ENCODE results near the gene PCBP3.
"Not testable (repeated sequence)": the region's sequence is repeated elsewhere in the genome, so short reads cannot be mapped to it uniquely, and the experiment has no call there.

The PCBP3 gene

GRCh38 chr21:45643021-45643980 lies at the start of gene PCBP3:
Gene PCBP3 (plus strand): TSS chr21:45643725. CDS start chr21:45850086, 206,361 bp downstream.
- DNase-seq (ENCODE audit: low spot score) = peak; percentile 94

DNA sequence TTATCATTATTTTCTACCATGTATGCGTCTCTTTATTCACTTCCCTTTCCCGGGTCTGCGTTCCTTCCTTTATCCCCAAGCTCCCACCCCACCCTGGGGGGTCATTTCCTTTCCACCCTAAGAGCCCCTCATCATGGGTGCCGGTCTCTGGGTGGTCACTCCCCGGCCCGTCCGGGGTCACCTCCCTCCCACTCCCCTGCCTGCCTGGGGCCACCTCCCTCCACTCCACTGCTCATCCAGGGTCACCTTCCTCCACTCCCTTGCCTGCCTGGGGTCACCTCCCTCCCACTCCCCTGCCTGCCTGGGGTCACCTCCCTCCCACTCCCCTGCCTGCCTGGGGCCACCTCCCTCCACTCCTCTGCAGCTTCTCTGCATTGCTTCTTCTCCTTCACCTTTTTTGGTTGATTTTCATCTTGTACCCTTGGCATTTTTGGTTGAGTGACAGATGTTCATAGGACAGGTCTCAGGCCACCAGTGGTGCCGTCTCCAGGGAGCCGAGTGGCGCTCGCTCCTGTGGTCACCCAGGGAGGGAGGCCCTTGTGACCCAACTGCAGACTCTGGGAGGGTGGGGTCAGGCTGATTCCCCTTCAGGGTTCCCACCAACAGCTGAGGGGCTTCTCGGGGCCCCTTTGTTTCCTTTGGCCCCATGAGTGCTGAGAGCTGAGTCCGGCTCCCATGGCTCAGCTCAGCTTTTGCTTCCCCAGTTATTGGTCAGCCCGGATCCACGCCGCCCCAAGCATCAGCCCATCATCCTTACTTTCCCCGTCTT lies 48.6 kb upstream of the PCBP3 start:
- no peak for DNase-seq (ENCODE audit: low spot score)

DNA sequence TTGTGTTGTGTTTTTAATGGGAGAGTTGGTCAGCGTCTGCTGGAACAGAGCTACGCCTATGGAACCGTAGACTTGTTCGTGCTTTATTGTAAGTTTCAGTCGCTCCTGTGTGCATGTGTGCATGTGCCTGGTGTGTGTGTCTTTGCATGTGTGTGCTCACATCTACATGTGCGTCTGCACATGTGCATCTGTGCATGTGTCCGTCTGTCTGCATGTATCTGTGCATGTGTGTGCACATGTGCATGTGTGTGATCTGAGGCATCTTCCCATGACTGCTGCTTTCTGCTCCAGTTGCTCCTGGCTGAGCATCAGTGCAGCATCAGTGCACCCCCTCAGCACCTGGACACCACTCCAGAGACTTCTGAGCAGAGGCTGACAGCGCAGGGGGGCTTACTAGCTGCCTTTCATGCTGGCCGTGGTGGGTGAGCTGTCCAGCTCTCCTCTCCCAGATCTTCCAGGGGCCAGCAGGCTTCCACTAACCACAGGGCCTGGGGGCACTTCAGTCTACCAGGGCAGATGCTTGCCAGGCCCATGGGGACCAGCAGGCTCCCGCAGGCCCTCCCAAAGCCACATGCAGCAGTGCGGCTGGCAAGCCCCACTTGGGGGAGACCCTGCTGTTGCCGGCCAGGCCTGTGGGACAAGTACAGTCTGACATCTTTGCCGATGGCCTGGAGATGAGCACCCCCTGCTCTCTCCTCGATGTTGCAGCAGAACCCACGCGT lies 47.8 kb upstream of the PCBP3 start:
- no peak for DNase-seq (ENCODE audit: low spot score)

DNA sequence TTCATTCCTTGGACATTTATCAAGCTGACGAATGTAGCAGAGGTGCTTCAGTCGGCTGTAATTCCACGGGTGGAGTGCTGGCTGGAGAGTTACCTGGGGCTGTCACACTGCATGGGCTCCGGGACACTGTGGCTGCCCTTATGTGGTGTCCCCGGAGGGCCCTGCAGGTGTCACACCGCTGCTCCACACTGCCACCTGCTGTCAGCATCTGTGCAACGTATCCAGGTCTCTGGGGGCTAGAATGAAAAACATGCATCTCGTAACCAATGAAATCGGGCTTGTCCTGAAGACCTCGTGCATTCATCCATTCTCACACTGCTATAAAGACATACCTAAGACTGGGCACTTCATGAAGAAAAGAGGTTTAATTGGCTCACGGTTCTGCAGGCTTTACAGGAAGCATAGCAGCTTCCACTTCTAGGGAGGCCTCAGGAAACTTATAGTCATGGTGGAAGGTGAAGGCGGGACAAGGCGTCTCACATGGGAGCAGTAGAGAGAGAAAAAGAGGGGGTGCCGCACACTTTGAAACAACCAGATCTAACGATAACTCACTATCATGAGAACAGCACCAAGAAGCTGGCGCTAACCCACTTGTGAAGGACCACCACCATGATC lies 46.7 kb upstream of the PCBP3 start:
- DNase-seq (ENCODE audit: low spot score) = peak; percentile 78

DNA sequence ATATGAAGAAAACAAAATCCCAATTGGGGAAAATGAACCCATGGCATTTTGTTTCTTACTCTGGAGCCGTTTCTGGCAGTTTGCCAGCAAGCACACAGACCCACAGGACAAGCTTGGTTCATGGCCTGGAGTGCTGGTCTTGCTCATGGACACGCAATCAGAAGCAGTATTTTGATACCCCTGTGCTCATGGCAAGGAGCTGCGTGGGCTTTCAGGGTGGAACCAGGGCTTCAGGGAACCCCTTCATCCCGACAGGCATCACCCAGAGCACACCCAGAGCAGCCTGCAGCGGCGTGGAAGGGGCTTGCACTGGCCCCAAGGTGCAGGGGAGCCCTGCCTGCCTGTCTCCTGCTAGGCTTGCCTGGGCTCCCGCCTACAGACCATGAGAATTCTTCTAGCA lies 45.4 kb upstream of the PCBP3 start:
- DNase-seq (ENCODE audit: low spot score) = no peak

DNA sequence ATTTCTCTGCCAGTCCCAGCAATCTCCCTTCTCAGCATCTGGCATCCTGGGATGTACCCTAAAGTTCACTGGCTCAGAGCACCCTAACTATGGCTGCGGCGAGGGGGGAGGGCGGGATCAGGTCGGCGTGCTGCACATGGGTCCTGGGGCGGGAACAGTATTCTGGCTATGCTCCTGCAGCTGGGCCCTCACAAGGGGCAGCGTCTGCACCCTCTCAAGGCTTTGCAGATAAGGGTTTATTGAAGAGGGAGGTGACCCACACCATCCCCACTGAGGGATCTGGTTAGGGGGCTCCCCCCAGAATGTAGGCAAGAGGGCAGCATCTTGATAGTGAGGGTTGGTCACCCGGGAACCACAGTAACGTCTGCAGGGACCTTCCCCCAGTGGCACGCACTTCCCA lies 44.9 kb upstream of the PCBP3 start:
- DNase-seq (ENCODE audit: low spot score) = no peak

DNA sequence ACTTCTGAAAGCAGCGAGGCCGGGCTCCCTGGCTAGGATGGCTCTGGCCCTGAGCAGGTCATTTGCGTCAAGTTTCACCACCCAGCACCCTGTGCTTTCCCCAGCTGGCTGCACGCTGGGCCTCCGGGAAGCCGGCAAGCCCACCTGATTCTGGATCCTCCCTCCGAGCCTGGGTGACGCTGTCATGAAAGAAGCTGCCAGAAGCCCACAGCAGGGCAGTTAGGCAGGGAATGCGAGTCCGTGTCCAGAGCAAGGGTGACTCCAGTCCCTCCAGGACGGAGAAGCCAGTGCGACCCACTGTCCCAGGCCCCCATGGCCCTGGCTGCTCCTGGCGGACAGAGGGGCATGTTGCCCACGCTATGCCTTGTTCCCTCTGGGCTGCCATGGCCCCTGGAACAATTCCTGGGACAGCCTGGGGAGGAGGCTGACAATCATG lies 44.4 kb upstream of the PCBP3 start:
- DNase-seq (ENCODE audit: low spot score) = no peak

- no peak for DNase-seq (ENCODE audit: low spot score)
These were observed 43.3 kb upstream of the PCBP3 start for GRCh38 chr21:45600248-45600647.

- DNase-seq (ENCODE audit: low spot score) = no peak
These were observed 42.0 kb upstream of the PCBP3 start for GRCh38 chr21:45601551-45601950.

- DNase-seq (ENCODE audit: low spot score) = no peak
These were observed 41.4 kb upstream of the PCBP3 start for GRCh38 chr21:45602106-45602505.

DNA sequence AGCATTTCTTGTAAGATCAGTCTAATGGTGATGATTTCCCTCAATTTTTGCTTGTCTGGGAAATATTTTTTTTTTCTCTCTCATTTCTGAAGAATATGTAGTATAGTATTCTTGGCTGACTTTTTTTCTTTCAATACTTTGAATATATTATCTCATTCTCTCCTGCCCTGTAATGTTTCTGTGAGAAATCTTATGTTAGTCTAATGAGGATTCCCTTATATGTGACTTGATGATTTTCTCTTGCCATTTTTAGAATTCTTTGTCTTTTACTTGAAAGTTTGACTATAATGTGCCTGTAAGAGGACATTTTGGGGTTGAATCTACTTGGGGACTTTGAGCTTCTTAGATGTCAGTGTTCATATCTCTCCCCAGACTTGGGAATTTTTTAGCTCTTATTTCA lies 40.0 kb upstream of the PCBP3 start:
- no peak for DNase-seq (ENCODE audit: low spot score)

GRCh38 chr21:45604681-45605080 lies 38.8 kb upstream of the PCBP3 start:
- DNase-seq (ENCODE audit: low spot score) = not testable (repeated sequence)

- no peak for DNase-seq (ENCODE audit: low spot score)
These were observed 36.3 kb upstream of the PCBP3 start for GRCh38 chr21:45607021-45607908.

GRCh38 chr21:45607909-45608295 lies 35.6 kb upstream of the PCBP3 start:
- DNase-seq (ENCODE audit: low spot score) = no peak

- DNase-seq (ENCODE audit: low spot score) = not testable (repeated sequence)
These were observed 34.6 kb upstream of the PCBP3 start for GRCh38 chr21:45608747-45609470.

- DNase-seq (ENCODE audit: low spot score) = not testable (repeated sequence)
These were observed 33.9 kb upstream of the PCBP3 start for GRCh38 chr21:45609616-45610015.

DNA sequence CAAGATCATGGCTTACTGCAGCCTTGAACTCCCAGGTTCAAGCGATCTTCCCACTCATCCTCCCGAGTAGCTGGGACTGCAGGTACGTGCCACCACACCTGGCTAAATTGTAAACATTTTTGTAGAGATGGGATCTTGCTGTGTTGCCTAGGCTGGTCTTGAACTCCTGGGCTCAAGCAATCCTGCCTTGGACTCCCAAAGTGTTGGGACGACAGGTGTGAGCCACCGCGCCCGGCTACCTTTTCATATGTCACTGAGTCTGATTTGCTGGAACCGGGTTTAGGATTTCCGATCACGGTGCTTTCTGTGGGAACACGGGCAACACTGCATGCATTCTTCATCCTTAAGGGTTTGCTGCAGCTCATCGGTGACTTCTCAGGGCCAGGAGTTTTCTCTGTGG lies 32.2 kb upstream of the PCBP3 start:
- no peak for DNase-seq (ENCODE audit: low spot score)

DNA sequence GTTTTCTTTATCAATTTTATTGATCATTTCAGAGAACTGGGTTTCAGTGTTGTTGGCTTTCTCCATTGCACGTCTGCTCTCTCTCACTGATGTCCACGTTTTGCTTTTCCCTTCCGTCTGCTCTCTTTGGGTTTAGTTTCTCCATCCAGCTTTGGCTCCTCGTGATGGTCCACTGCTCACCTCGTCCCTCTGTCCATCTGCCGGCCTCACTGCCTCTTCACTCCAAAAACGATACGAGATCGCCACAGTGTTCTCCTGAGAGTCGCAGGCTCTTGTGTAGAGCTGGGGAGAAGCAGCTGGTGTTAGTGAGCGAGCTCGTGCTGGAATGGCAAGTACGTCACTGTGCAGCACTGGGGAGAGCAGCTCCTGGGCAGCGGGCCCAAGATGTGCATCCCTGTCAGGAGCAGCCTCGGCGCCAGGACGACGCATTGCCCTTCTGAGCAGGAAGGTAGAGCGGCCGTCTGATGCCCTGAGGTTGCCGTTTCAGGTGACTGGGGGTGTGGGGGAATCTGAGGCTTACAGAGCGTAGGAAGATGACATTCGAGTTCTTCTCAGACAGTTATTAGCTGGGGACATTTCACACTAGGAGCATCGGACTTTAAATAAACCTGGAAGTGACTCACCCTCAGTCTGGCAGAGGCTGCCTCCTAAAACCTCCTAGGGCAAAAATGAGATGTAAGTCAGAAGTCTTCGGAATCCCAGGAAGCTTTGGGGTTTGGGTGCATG lies 31.4 kb upstream of the PCBP3 start:
- no peak for DNase-seq (ENCODE audit: low spot score)

GRCh38 chr21:45612665-45613019 lies 30.9 kb upstream of the PCBP3 start:
- DNase-seq (ENCODE audit: low spot score) = not testable (repeated sequence)

GRCh38 chr21:45613396-45613795 lies 30.1 kb upstream of the PCBP3 start:
- no peak for DNase-seq (ENCODE audit: low spot score)

Measured in germinal center (tissue), 1 donor.